Loucy (cell line): ENCODE data around the gene AK4.

ENCODE experiments used
- H2AFZ ChIP-seq: fragments of 200-600 bp; sonication (generic); 2 replicates; pipeline ENCODE4 v1.6.0; 2016; ENCODE audit warnings: antibody characterized with exemption, mild to moderate bottlenecking, low read length, moderate library complexity
- H3F3A ChIP-seq: fragments of 200-600 bp; 2 replicates; pipeline ENCODE4 v1.6.0; 2016; ENCODE audit warnings: antibody characterized with exemption, low read depth, mild to moderate bottlenecking
- H3K27me3 ChIP-seq: fragments of 200-600 bp; sonication (generic); 2 replicates; pipeline ENCODE4 v1.6.1; 2014; ENCODE audit warnings: low read length, mild to moderate bottlenecking; ENCODE audit not compliant: insufficient read depth, poor library complexity, severe bottlenecking
- H3K36me3 ChIP-seq: fragments of 200-600 bp; sonication (generic); 2 replicates; pipeline ENCODE4 v1.6.1; 2016; ENCODE audit warnings: low read length; ENCODE audit not compliant: insufficient read depth
- H3K4me1 ChIP-seq: fragments of 200-600 bp; sonication (generic); 2 replicates; pipeline ENCODE4 v1.5.1; 2014; ENCODE audit warnings: low read length, mild to moderate bottlenecking; ENCODE audit not compliant: insufficient read depth, poor library complexity, severe bottlenecking
- H3K4me2 ChIP-seq: fragments of 200-600 bp; sonication (generic); 2 replicates; pipeline ENCODE4 v1.6.0; 2014; ENCODE audit warnings: antibody characterized with exemption, low read length, low read depth, mild to moderate bottlenecking; ENCODE audit not compliant: poor library complexity, severe bottlenecking
- H3K4me3 ChIP-seq: fragments of 200-600 bp; sonication (generic); 2 replicates; pipeline ENCODE4 v1.5.1; 2014; ENCODE audit warnings: low read length, mild to moderate bottlenecking, mixed read lengths; ENCODE audit not compliant: poor library complexity, severe bottlenecking
- H3K79me2 ChIP-seq: fragments of 200-600 bp; sonication (generic); 2 replicates; pipeline ENCODE4 v1.6.1; 2014; ENCODE audit warnings: low read length; ENCODE audit not compliant: insufficient read depth
- H3K9ac ChIP-seq: fragments of 200-600 bp; sonication (generic); 2 replicates; pipeline ENCODE4 v1.6.0; 2014; ENCODE audit warnings: mild to moderate bottlenecking, low read depth, low read length, moderate library complexity; ENCODE audit not compliant: poor library complexity, severe bottlenecking
- H3K9me2 ChIP-seq: fragments of 200-600 bp; sonication (generic); replicated peaks from 2 replicates; pipeline ENCODE4 v1.6.1; 2016; ENCODE audit warnings: low read depth, low read length, mixed read lengths
- H3K9me3 ChIP-seq: fragments of 200-600 bp; sonication (generic); 2 replicates; pipeline ENCODE4 v1.6.1; 2014; ENCODE audit warnings: mild to moderate bottlenecking, antibody characterized with exemption, low read length, low read depth; ENCODE audit not compliant: insufficient read depth
- H4K20me1 ChIP-seq: fragments of 200-600 bp; sonication (generic); 2 replicates; pipeline ENCODE4 v1.6.0; 2014; ENCODE audit warnings: antibody characterized with exemption, low read length, mild to moderate bottlenecking; ENCODE audit not compliant: insufficient read depth, poor library complexity, severe bottlenecking
- EZH2phosphoT487 ChIP-seq: fragments of 200-600 bp; IDR thresholded peaks from 2 replicates; pipeline ENCODE4 v1.6.1; 2018; ENCODE audit warnings: antibody characterized with exemption, mild to moderate bottlenecking, moderate library complexity, borderline replicate concordance
- TF ChIP-seq, protein P1 (sequence below): fragments of 200-600 bp; sonication (generic); conservative IDR thresholded peaks from 2 replicates; pipeline ENCODE4 v1.5.1; 2014; ENCODE audit warnings: mild to moderate bottlenecking, antibody characterized with exemption, low read length

AK4 gene

GRCh38 chr1:65174585-65174984, 26.6 kb downstream of the AK4 start:
- TF ChIP-seq, protein P1, sequence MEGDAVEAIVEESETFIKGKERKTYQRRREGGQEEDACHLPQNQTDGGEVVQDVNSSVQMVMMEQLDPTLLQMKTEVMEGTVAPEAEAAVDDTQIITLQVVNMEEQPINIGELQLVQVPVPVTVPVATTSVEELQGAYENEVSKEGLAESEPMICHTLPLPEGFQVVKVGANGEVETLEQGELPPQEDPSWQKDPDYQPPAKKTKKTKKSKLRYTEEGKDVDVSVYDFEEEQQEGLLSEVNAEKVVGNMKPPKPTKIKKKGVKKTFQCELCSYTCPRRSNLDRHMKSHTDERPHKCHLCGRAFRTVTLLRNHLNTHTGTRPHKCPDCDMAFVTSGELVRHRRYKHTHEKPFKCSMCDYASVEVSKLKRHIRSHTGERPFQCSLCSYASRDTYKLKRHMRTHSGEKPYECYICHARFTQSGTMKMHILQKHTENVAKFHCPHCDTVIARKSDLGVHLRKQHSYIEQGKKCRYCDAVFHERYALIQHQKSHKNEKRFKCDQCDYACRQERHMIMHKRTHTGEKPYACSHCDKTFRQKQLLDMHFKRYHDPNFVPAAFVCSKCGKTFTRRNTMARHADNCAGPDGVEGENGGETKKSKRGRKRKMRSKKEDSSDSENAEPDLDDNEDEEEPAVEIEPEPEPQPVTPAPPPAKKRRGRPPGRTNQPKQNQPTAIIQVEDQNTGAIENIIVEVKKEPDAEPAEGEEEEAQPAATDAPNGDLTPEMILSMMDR, result no peak
- TF ChIP-seq EZH2phosphoT487, result no peak
- peaks cover 14% of the 10 kb centered on the region for H3K4me1 ChIP-seq
- no peaks in the 10 kb centered on the region for H3K9me3 ChIP-seq
- no peak overlapping the region for H3K4me3 ChIP-seq
- H4K20me1 ChIP-seq, result peaks cover 85% of the 10 kb centered on the region
- peaks cover 12% of the 10 kb centered on the region; the same call in 1 of the 2 replicates for H3K36me3 ChIP-seq
- H3K79me2 ChIP-seq, result peaks cover 100% of the 10 kb centered on the region
- no peak overlapping the region for H2AFZ ChIP-seq
- no peak overlapping the region for H3K4me2 ChIP-seq
- no peaks in the 10 kb centered on the region for H3F3A ChIP-seq
- no peaks in the 10 kb centered on the region for H3K9me2 ChIP-seq
- H3K9ac ChIP-seq, result no peak overlapping the region
- H3K27me3 ChIP-seq, result no peaks in the 10 kb centered on the region

DNA sequence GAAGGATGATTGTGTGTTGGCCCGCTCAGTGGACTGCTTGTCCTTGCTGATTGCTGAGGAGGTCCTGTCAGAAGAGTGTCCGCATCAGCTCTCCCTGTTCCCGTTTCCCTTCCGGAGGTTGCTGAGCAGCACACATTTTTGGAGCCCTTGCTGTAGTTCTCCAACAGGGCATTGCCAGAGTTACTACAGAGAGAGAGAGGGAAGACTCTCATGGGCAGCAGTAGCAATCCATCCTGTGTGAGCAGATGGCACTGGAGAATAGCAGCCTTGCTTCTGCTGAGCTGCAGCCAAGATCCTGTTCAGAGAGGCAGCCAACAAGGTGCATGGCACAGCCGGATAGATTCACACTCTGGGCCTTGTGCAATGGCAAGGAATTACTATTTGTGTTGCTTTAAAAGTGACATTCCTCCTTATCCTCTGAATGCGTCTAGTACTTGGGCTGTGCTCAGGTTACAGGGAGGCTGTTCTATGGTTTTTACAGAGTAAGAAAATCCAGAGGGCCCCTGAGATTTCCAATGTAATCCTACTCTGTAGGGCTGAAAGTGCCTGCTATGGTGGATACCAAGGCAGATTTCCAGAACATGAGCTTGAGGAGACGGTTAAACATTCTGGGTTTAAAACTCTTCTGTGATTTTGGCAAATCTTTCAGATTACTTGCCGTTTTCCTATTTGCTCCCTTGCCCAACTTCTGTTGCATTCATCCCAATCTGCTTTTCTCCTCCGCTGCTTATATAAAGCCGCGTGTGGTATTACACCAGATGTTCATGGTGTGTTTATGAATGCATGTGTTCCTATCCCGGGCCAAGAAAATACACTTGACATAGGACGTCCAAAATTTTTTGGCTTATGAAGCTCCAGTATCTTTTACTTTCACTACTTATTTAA, 27.4 kb downstream of the AK4 start:
- Histone ChIP-seq H4K20me1 (peaks cover 83% of the 10 kb centered on the region), H3K27me3 (no peaks in the 10 kb centered on the region), H3K4me1 (peaks cover 14% of the 10 kb centered on the region), H3K9me2 (no peaks in the 10 kb centered on the region), H3K79me2 (peaks cover 100% of the 10 kb centered on the region), H3F3A (no peaks in the 10 kb centered on the region), H2AFZ (no peak overlapping the region), H3K4me2 (no peak overlapping the region), H3K36me3 (peaks cover 12% of the 10 kb centered on the region; the same call in 1 of the 2 replicates), H3K9ac (no peak overlapping the region), H3K9me3 (no peaks in the 10 kb centered on the region), H3K4me3 (no peak overlapping the region)
- no peak for TF ChIP-seq EZH2phosphoT487

GRCh38 chr1:65176056-65176450, 28.1 kb downstream of the AK4 start:
- no peak overlapping the region for H3K9ac ChIP-seq
- peaks cover 100% of the 10 kb centered on the region for H3K79me2 ChIP-seq
- no peaks in the 10 kb centered on the region for H3K9me3 ChIP-seq
- H2AFZ ChIP-seq, result no peak overlapping the region
- no peaks in the 10 kb centered on the region for H3F3A ChIP-seq
- TF ChIP-seq, protein P1, result no peak
- TF ChIP-seq EZH2phosphoT487, result no peak
- no peaks in the 10 kb centered on the region for H3K9me2 ChIP-seq
- peaks cover 14% of the 10 kb centered on the region for H3K4me1 ChIP-seq
- H3K4me3 ChIP-seq, result no peak overlapping the region
- H4K20me1 ChIP-seq, result peaks cover 76% of the 10 kb centered on the region
- peaks cover 12% of the 10 kb centered on the region; the same call in 1 of the 2 replicates for H3K36me3 ChIP-seq
- H3K27me3 ChIP-seq, result no peaks in the 10 kb centered on the region
- H3K4me2 ChIP-seq, result no peak overlapping the region
